ENCODE results near the gene DPM2.

DNA sequence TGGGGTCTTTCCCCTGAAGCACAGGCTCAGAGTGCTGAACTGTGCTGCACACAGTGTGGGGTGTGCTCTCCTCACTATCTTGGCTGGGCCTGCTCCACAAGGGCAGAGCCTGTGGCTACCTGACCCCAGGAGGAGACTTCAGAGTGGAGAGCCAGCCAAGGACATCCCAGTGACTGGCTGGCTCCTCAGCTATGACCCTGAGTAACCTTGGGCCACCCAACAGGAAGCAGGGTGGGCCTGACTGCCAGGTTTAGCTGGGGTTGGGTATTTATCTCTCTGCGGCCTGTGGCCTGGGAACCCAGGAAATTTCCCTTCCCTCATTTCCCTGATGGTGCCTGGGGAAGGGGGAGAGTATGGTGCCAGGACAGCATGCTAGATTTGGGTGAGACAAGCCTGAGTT is 45.3 kb upstream of the DPM2 start:
- TF ChIP-seq POLR2A (IDR thresholded peaks at IDR 0.05; ENCODE audit: low read length) (no peak), GATA1 (IDR thresholded peaks at IDR 0.05; ENCODE audit: low read depth, low read length) (no peak)
